Mammary epithelial cell (primary cell): ENCODE measurements around the gene LILRB5.

ENCODE experiments used
- EZH2 ChIP-seq: IDR thresholded peaks from 2 replicates; pipeline ENCODE4 v1.6.1; 2012; ENCODE audit warnings: low read length, inconsistent platforms, borderline replicate concordance
- TF ChIP-seq, protein P1 (sequence below), 2 donors: IDR thresholded peaks in 1 of 2; conservative IDR thresholded peaks in 1 of 2; 2 replicates each; pipeline ENCODE4 v1.5.1; 2011 to 2012; ENCODE audit warnings: inconsistent platforms in 2 of 2, low read length in 2 of 2, mild to moderate bottlenecking in 2 of 2, control low read depth in 1 of 2, low read depth in 1 of 2; ENCODE audit not compliant: insufficient read depth in 1 of 2; ENCODE audit errors: extremely low read depth in 1 of 2

DNA sequence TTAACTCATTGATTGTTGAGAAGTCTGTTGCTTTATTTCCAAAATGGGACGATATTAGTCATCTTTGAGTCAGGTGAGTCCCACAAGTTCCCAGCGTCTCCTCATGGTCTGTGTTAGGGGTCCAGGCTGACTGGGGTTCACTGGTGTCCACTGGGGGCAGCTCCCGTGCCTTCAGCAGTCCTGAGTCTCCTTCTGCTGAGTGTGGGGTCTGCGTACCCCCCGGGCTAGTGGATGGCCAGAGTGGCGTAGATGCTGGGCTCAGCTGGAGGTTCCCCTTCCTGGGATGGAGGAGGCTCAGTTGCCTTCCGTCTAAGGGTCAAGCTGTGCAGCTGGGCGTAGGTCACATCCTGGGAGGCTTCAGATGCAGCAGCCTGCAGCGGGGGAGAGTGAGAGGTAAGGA is 40.2 kb downstream of the LILRB5 start:
- TF ChIP-seq, protein P1, sequence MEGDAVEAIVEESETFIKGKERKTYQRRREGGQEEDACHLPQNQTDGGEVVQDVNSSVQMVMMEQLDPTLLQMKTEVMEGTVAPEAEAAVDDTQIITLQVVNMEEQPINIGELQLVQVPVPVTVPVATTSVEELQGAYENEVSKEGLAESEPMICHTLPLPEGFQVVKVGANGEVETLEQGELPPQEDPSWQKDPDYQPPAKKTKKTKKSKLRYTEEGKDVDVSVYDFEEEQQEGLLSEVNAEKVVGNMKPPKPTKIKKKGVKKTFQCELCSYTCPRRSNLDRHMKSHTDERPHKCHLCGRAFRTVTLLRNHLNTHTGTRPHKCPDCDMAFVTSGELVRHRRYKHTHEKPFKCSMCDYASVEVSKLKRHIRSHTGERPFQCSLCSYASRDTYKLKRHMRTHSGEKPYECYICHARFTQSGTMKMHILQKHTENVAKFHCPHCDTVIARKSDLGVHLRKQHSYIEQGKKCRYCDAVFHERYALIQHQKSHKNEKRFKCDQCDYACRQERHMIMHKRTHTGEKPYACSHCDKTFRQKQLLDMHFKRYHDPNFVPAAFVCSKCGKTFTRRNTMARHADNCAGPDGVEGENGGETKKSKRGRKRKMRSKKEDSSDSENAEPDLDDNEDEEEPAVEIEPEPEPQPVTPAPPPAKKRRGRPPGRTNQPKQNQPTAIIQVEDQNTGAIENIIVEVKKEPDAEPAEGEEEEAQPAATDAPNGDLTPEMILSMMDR (conservative IDR thresholded peaks at IDR 0.05 in 1 of 2, IDR thresholded peaks at IDR 0.05 in 1 of 2; ENCODE audit: extremely low read depth in 1 of 2, insufficient read depth in 1 of 2, low read depth in 1 of 2, low read length in 2 of 2), result no peak
- no peak for TF ChIP-seq EZH2
